ENCODE results near the gene PKD2. TPM values are rescaled to one million over a fixed set of nuclear protein-coding genes. Genes with fewer than 3 reads are reported as not detected.

Gene PKD2
- total and polyA plus RNA-seq, 2 of the 13 experiments (the other 11 are each of a cell fraction or from before 2014, with no cell fraction given), result 5.6 to 9.1 TPM

- TF ChIP-seq, protein P1, sequence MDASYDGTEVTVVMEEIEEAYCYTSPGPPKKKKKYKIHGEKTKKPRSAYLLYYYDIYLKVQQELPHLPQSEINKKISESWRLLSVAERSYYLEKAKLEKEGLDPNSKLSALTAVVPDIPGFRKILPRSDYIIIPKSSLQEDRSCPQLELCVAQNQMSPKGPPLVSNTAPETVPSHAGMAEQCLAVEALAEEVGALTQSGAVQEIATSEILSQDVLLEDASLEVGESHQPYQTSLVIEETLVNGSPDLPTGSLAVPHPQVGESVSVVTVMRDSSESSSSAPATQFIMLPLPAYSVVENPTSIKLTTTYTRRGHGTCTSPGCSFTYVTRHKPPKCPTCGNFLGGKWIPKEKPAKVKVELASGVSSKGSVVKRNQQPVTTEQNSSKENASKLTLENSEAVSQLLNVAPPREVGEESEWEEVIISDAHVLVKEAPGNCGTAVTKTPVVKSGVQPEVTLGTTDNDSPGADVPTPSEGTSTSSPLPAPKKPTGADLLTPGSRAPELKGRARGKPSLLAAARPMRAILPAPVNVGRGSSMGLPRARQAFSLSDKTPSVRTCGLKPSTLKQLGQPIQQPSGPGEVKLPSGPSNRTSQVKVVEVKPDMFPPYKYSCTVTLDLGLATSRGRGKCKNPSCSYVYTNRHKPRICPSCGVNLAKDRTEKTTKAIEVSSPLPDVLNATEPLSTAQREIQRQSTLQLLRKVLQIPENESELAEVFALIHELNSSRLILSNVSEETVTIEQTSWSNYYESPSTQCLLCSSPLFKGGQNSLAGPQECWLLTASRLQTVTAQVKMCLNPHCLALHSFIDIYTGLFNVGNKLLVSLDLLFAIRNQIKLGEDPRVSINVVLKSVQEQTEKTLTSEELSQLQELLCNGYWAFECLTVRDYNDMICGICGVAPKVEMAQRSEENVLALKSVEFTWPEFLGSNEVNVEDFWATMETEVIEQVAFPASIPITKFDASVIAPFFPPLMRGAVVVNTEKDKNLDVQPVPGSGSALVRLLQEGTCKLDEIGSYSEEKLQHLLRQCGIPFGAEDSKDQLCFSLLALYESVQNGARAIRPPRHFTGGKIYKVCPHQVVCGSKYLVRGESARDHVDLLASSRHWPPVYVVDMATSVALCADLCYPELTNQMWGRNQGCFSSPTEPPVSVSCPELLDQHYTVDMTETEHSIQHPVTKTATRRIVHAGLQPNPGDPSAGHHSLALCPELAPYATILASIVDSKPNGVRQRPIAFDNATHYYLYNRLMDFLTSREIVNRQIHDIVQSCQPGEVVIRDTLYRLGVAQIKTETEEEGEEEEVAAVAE (CRISPR knock-in tag; IDR thresholded peaks at IDR 0.05; ENCODE audit: borderline replicate concordance), result no peak
- TF ChIP-seq ERF (CRISPR knock-in tag; IDR thresholded peaks at IDR 0.05) (peak; percentile 46; the same call in 1 of the 2 replicates), TAF1 (CRISPR knock-in tag; IDR thresholded peaks at IDR 0.05) (no peak), HOXA3 (CRISPR knock-in tag; IDR thresholded peaks at IDR 0.05) (peak; percentile 35; the same call in 1 of the 2 replicates), NCOR1 (IDR thresholded peaks at IDR 0.05; ENCODE audit: borderline replicate concordance, low read length) (peak; percentile 87; the same call in 1 of the 2 replicates), TCF7 (IDR thresholded peaks at IDR 0.05; ENCODE audit: low read depth) (peak; percentile 87), ZNF207 (IDR thresholded peaks at IDR 0.05; ENCODE audit: borderline replicate concordance) (no peak), ZNF768 (CRISPR knock-in tag; IDR thresholded peaks at IDR 0.05) (no peak), ARID2 (CRISPR knock-in tag; IDR thresholded peaks at IDR 0.05; ENCODE audit: borderline replicate concordance) (no peak), ZNF251 (CRISPR knock-in tag; IDR thresholded peaks at IDR 0.05) (no peak), HDAC1 (CRISPR knock-in tag; IDR thresholded peaks at IDR 0.05) (peak; percentile 78), ZNF275 (CRISPR knock-in tag; IDR thresholded peaks at IDR 0.05; ENCODE audit: borderline replicate concordance) (peak; percentile 56; the same call in 1 of the 2 replicates), MED1 (CRISPR knock-in tag; IDR thresholded peaks at IDR 0.05) (peak; percentile 77), SRF (IDR thresholded peaks at IDR 0.05; ENCODE audit: low read depth, low read length) (no peak), THYN1 (CRISPR knock-in tag; IDR thresholded peaks at IDR 0.05; ENCODE audit: borderline replicate concordance, low read depth) (no peak), TIGD3 (CRISPR knock-in tag; IDR thresholded peaks at IDR 0.05; ENCODE audit: borderline replicate concordance) (no peak)
- TF ChIP-seq, protein P2, sequence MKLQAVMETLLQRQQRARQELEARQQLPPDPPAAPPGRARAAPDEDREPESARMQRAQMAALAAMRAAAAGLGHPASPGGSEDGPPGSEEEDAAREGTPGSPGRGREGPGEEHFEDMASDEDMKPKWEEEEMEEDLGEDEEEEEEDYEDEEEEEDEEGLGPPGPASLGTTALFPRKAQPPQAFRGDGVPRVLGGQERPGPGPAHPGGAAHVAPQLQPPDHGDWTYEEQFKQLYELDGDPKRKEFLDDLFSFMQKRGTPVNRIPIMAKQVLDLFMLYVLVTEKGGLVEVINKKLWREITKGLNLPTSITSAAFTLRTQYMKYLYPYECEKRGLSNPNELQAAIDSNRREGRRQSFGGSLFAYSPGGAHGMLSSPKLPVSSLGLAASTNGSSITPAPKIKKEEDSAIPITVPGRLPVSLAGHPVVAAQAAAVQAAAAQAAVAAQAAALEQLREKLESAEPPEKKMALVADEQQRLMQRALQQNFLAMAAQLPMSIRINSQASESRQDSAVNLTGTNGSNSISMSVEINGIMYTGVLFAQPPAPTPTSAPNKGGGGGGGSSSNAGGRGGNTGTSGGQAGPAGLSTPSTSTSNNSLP (IDR thresholded peaks at IDR 0.05; ENCODE audit: low read depth, low read length), result peak; percentile 73; the same call in 1 of the 2 replicates
- TF ChIP-seq, protein P3, sequence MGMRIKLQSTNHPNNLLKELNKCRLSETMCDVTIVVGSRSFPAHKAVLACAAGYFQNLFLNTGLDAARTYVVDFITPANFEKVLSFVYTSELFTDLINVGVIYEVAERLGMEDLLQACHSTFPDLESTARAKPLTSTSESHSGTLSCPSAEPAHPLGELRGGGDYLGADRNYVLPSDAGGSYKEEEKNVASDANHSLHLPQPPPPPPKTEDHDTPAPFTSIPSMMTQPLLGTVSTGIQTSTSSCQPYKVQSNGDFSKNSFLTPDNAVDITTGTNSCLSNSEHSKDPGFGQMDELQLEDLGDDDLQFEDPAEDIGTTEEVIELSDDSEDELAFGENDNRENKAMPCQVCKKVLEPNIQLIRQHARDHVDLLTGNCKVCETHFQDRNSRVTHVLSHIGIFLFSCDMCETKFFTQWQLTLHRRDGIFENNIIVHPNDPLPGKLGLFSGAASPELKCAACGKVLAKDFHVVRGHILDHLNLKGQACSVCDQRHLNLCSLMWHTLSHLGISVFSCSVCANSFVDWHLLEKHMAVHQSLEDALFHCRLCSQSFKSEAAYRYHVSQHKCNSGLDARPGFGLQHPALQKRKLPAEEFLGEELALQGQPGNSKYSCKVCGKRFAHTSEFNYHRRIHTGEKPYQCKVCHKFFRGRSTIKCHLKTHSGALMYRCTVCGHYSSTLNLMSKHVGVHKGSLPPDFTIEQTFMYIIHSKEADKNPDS (CRISPR knock-in tag; IDR thresholded peaks at IDR 0.05), result peak; percentile 83; the same call in 1 of the 2 replicates
Measured at GRCh38 chr4:88109123-88109881, 101.9 kb downstream of the PKD2 start (continued).

Measured in HepG2 (cell line).